Neural cell (in vitro differentiated cells): Measurements from ENCODE around the gene MSGN1.

Source experiments
- CTCF ChIP-seq: fragments of 450-650 bp; IDR thresholded peaks from 2 replicates; pipeline ENCODE4 v1.5.1; 2014; ENCODE audit warnings: antibody characterized with exemption, mild to moderate bottlenecking, moderate library complexity; ENCODE audit not compliant: poor library complexity, severe bottlenecking
- EP300 ChIP-seq: fragments of 450-650 bp; conservative IDR thresholded peaks from 2 replicates; pipeline ENCODE4 v1.6.1; 2014; ENCODE audit warnings: antibody characterized with exemption, mild to moderate bottlenecking, moderate library complexity; ENCODE audit not compliant: poor library complexity, severe bottlenecking
- EZH2 ChIP-seq: fragments of 200-600, 300-800 bp; shearing (Covaris generic), sonication (generic); IDR thresholded peaks from 2 replicates; pipeline ENCODE4 v1.6.1; 2014; ENCODE audit warnings: antibody characterized with exemption, low read length, borderline replicate concordance, mild to moderate bottlenecking; ENCODE audit not compliant: insufficient read depth, poor library complexity, severe bottlenecking
- MXI1 ChIP-seq: fragments of 450-650 bp; conservative IDR thresholded peaks from 2 replicates; pipeline ENCODE4 v1.6.1; 2014; ENCODE audit warnings: antibody characterized with exemption, mild to moderate bottlenecking; ENCODE audit not compliant: poor library complexity, severe bottlenecking
- POLR2AphosphoS5 ChIP-seq: IDR thresholded peaks from 2 replicates; pipeline ENCODE4 v1.6.1; 2012
- RAD21 ChIP-seq: fragments of 450-650 bp; conservative IDR thresholded peaks from 2 replicates; pipeline ENCODE4 v1.6.1; 2014; ENCODE audit warnings: antibody characterized with exemption, mild to moderate bottlenecking, moderate library complexity
- REST ChIP-seq: IDR thresholded peaks from 2 replicates; pipeline ENCODE4 v1.6.1; 2012; ENCODE audit warnings: borderline replicate concordance
- SMC3 ChIP-seq: fragments of 450-650 bp; conservative IDR thresholded peaks from 2 replicates; pipeline ENCODE4 v1.6.1; 2014; ENCODE audit warnings: antibody characterized with exemption, mild to moderate bottlenecking, moderate library complexity; ENCODE audit not compliant: poor library complexity
- TAF1 ChIP-seq: IDR thresholded peaks from 2 replicates; pipeline ENCODE4 v1.6.1; 2012; ENCODE audit warnings: low read depth

GRCh38 chr2:17850151-17850550 lies 33.9 kb downstream of the MSGN1 start:
- TF ChIP-seq CTCF (no peak), EZH2 (no peak), TAF1 (no peak), SMC3 (no peak), RAD21 (no peak), MXI1 (no peak), POLR2AphosphoS5 (no peak), REST (no peak), EP300 (no peak)
